Rectal smooth muscle tissue (tissue), 1 donor: ENCODE measurements around the gene CCDC141.

ENCODE experiments used
- H3K27ac ChIP-seq: one replicate; pipeline ENCODE4 v1.7.0; 2013; ENCODE audit warnings: low read depth, low read length, inconsistent platforms
- H3K27me3 ChIP-seq: one replicate; pipeline ENCODE4 v1.7.0; 2013; ENCODE audit warnings: low read length; ENCODE audit not compliant: control insufficient read depth, insufficient read depth
- H3K36me3 ChIP-seq: one replicate; pipeline ENCODE4 v1.7.0; 2013; ENCODE audit warnings: low read length; ENCODE audit not compliant: control insufficient read depth, insufficient read depth
- H3K4me1 ChIP-seq: one replicate; pipeline ENCODE4 v1.7.0; 2013; ENCODE audit warnings: low read length; ENCODE audit not compliant: control insufficient read depth, insufficient read depth
- H3K4me3 ChIP-seq: one replicate; pipeline ENCODE4 v1.7.0; 2013; ENCODE audit warnings: low read length
- H3K9ac ChIP-seq: one replicate; pipeline ENCODE4 v1.7.0; 2013; ENCODE audit warnings: low read length

Gene CCDC141

DNA sequence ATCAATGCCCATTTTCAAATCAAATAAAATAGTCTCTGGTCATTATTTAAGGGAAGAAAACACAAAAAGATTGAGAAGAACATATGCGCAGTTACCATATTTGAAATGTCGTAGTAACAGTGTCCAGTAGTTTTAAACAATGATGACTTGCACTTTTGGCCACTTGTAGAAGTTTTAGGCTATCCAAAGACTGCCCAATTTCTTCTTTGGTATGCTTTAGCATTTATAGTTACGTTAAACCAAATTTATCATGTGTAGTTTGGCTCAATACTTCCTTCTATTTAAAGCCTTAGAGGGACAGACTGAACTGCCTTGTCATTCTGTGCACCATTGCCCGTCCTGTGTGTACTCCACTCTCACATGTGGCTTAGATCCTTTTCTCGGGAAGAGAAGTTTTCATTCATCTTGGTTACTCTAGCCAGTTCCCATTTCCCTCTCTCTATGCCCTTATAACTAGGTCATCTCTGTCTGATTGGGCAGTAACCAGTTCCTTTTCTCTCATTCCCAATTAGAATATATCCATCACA is 157.9 kb downstream of the CCDC141 start:
- no peaks in the 10 kb centered on the region for H3K36me3 ChIP-seq
- no peak overlapping the region for H3K27ac ChIP-seq
- no peaks in the 10 kb centered on the region for H3K4me1 ChIP-seq

GRCh38 chr2:178891265-178891958 is 158.5 kb downstream of the CCDC141 start:
- no peak overlapping the region for H3K27ac ChIP-seq
- H3K4me1 ChIP-seq = no peaks in the 10 kb centered on the region
- no peak overlapping the region for H3K9ac ChIP-seq
- H3K4me3 ChIP-seq = no peak overlapping the region
- H3K27me3 ChIP-seq = no peaks in the 10 kb centered on the region
- H3K36me3 ChIP-seq = no peaks in the 10 kb centered on the region

More for the DNA sequence above, 157.9 kb downstream of the CCDC141 start:
- Histone ChIP-seq H3K9ac (no peak overlapping the region), H3K4me3 (no peak overlapping the region), H3K27me3 (no peaks in the 10 kb centered on the region)

GRCh38 chr2:178886006-178886405 is 163.9 kb downstream of the CCDC141 start:
- Histone ChIP-seq H3K4me1 (no peaks in the 10 kb centered on the region), H3K36me3 (no peaks in the 10 kb centered on the region), H3K9ac (no peak overlapping the region), H3K27me3 (no peaks in the 10 kb centered on the region), H3K4me3 (no peak overlapping the region), H3K27ac (no peak overlapping the region)

- Histone ChIP-seq H3K27me3 (no peaks in the 10 kb centered on the region), H3K9ac (no peak overlapping the region), H3K4me1 (no peaks in the 10 kb centered on the region), H3K27ac (no peak overlapping the region), H3K36me3 (no peaks in the 10 kb centered on the region), H3K4me3 (no peak overlapping the region)
Measured at GRCh38 chr2:178884440-178884839, 165.5 kb downstream of the CCDC141 start.

- H3K27me3 ChIP-seq = no peaks in the 10 kb centered on the region
- H3K27ac ChIP-seq = no peak overlapping the region
- H3K4me3 ChIP-seq = no peak overlapping the region
- H3K4me1 ChIP-seq = no peaks in the 10 kb centered on the region
- H3K9ac ChIP-seq = no peak overlapping the region
- no peaks in the 10 kb centered on the region for H3K36me3 ChIP-seq
Measured at GRCh38 chr2:178882666-178883440, 167.1 kb downstream of the CCDC141 start.

GRCh38 chr2:178881075-178881474 is 168.9 kb downstream of the CCDC141 start:
- no peaks in the 10 kb centered on the region for H3K27me3 ChIP-seq
- no peak overlapping the region for H3K9ac ChIP-seq
- H3K4me3 ChIP-seq = no peak overlapping the region
- no peak overlapping the region for H3K27ac ChIP-seq
- H3K4me1 ChIP-seq = no peaks in the 10 kb centered on the region
- H3K36me3 ChIP-seq = no peaks in the 10 kb centered on the region

GRCh38 chr2:178880257-178880656 is 169.7 kb downstream of the CCDC141 start:
- Histone ChIP-seq H3K4me3 (no peak overlapping the region), H3K36me3 (no peaks in the 10 kb centered on the region), H3K27ac (no peak overlapping the region), H3K9ac (no peak overlapping the region), H3K4me1 (no peaks in the 10 kb centered on the region), H3K27me3 (no peaks in the 10 kb centered on the region)

DNA sequence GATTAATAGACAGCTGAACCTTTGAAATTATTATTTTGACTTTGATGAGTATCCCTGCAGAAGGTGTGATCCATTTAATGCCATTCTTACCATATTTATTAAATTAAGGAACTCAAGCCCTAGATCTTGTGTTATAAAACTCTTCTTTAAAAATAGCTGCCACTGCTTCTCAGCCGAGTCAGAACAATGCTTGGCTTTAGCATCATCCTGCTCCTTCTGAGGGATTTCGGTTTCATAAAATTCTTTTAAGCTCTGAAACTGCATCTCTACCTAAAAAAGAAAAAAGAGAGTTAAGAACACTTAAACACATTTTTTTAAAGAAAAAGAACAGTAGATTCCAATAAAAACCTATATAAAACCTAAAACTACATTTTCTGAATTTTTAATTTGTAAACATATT is 172.1 kb downstream of the CCDC141 start:
- no peaks in the 10 kb centered on the region for H3K4me1 ChIP-seq
- no peaks in the 10 kb centered on the region for H3K36me3 ChIP-seq
- H3K4me3 ChIP-seq = no peak overlapping the region
- H3K27ac ChIP-seq = no peak overlapping the region
- H3K9ac ChIP-seq = no peak overlapping the region
- H3K27me3 ChIP-seq = no peaks in the 10 kb centered on the region

GRCh38 chr2:178874529-178875240 is 175.3 kb downstream of the CCDC141 start:
- Histone ChIP-seq H3K36me3 (no peaks in the 10 kb centered on the region), H3K4me1 (no peaks in the 10 kb centered on the region), H3K27me3 (no peaks in the 10 kb centered on the region), H3K9ac (no peak overlapping the region), H3K27ac (no peak overlapping the region), H3K4me3 (no peak overlapping the region)

- Histone ChIP-seq H3K27ac (no peak overlapping the region), H3K4me1 (no peaks in the 10 kb centered on the region), H3K9ac (no peak overlapping the region), H3K36me3 (no peaks in the 10 kb centered on the region), H3K27me3 (no peaks in the 10 kb centered on the region), H3K4me3 (no peak overlapping the region)
Measured at GRCh38 chr2:178873912-178874311, 176.0 kb downstream of the CCDC141 start.

GRCh38 chr2:178871536-178871935 is 178.4 kb downstream of the CCDC141 start:
- Histone ChIP-seq H3K27ac (no peak overlapping the region), H3K36me3 (no peaks in the 10 kb centered on the region), H3K4me1 (no peaks in the 10 kb centered on the region)

DNA sequence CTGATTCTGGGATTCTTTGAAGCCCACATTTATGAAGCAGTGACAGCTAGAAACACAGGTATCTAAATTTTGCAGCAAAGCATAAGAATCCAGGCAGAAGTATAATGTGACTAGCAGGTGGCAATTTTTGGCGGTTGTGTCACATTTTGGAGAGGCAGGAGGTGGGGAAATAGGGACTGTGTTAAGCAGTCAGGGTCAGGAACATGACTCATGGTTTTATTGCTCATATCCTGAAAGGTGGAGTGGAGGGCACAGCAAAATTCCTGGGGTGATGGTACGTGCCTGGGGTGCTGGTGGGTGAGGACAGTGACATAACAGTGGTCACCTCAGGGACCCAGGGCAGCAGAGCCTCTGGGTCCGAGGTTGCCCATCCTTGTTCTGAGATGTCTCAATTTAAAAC is 179.2 kb downstream of the CCDC141 start:
- H3K27me3 ChIP-seq = no peaks in the 10 kb centered on the region
- H3K27ac ChIP-seq = no peak overlapping the region
- no peak overlapping the region for H3K4me3 ChIP-seq
- H3K36me3 ChIP-seq = no peaks in the 10 kb centered on the region
- H3K4me1 ChIP-seq = no peaks in the 10 kb centered on the region
- H3K9ac ChIP-seq = no peak overlapping the region

More at GRCh38 chr2:178871536-178871935, 178.4 kb downstream of the CCDC141 start:
- no peak overlapping the region for H3K9ac ChIP-seq
- H3K4me3 ChIP-seq = no peak overlapping the region
- no peaks in the 10 kb centered on the region for H3K27me3 ChIP-seq
